HepG2 (cell line): ENCODE data around the gene SWSAP1. TPM values are rescaled to one million over a fixed set of nuclear protein-coding genes. Genes with fewer than 3 reads are reported as not detected.

Source experiments
- ARNT ChIP-seq: fragments of 450-650 bp; IDR thresholded peaks from 2 replicates; pipeline ENCODE4 v1.6.1; 2017
- E2F5 ChIP-seq: sonication (generic); formaldehyde crosslinking; conservative IDR thresholded peaks from 2 replicates; pipeline ENCODE4 v1.4.0; 2020; ENCODE audit warnings: missing genetic modification reagents
- GLI4 ChIP-seq: sonication (generic); formaldehyde crosslinking; IDR thresholded peaks from 2 replicates; pipeline ENCODE4 v1.5.1; 2020; ENCODE audit warnings: missing genetic modification reagents, mild to moderate bottlenecking, moderate library complexity, borderline replicate concordance
- HMG20A ChIP-seq: IDR thresholded peaks from 2 replicates; pipeline ENCODE4 v1.6.1; 2016; ENCODE audit warnings: borderline replicate concordance
- HMGA1 ChIP-seq: sonication (generic); formaldehyde crosslinking; conservative IDR thresholded peaks from 2 replicates; pipeline ENCODE4 v1.4.0; 2020; ENCODE audit warnings: missing genetic modification reagents
- JARID2 ChIP-seq: sonication (generic); formaldehyde crosslinking; IDR thresholded peaks from 2 replicates; pipeline ENCODE4 v1.8.1; 2023; ENCODE audit warnings: missing genetic modification reagents, inconsistent platforms; ENCODE audit not compliant: insufficient replicate concordance
- JUNB ChIP-seq: sonication (generic); formaldehyde crosslinking; IDR thresholded peaks from 2 replicates; pipeline ENCODE4 v1.8.0; 2022; ENCODE audit warnings: missing genetic modification reagents, mild to moderate bottlenecking, borderline replicate concordance
- KLF11 ChIP-seq: IDR thresholded peaks from 2 replicates; pipeline ENCODE4 v1.6.1; 2016; ENCODE audit warnings: missing compliant biosample characterization
- MXD3 ChIP-seq: IDR thresholded peaks from 2 replicates; pipeline ENCODE4 v1.6.1; 2016; ENCODE audit warnings: mild to moderate bottlenecking, missing biosample characterization, missing genetic modification reagents
- MYPOP ChIP-seq: sonication (generic); formaldehyde crosslinking; IDR thresholded peaks from 2 replicates; pipeline ENCODE4 v1.8.1; 2023; ENCODE audit warnings: mild to moderate bottlenecking, moderate library complexity, missing genetic modification reagents
- POGK ChIP-seq: sonication (generic); formaldehyde crosslinking; conservative IDR thresholded peaks from 2 replicates; pipeline ENCODE4 v1.8.0; 2022; ENCODE audit warnings: mild to moderate bottlenecking, moderate library complexity, missing genetic modification reagents
- SIX4 ChIP-seq: sonication (generic); formaldehyde crosslinking; IDR thresholded peaks from 2 replicates; pipeline ENCODE4 v1.4.0; 2020; ENCODE audit warnings: missing genetic modification reagents
- SMARCE1 ChIP-seq: fragments of 450-650 bp; IDR thresholded peaks from 2 replicates; pipeline ENCODE4 v1.6.1; 2017; ENCODE audit warnings: borderline replicate concordance
- SMYD3 ChIP-seq: sonication (generic); formaldehyde crosslinking; IDR thresholded peaks from 2 replicates; pipeline ENCODE4 v1.8.1; 2023; ENCODE audit warnings: mild to moderate bottlenecking, missing genetic modification reagents
- SP1 ChIP-seq, 2 experiments: fragments of 450-650 bp in 1 of 2; sonication (generic) in 1 of 2; formaldehyde crosslinking in 1 of 2; IDR thresholded peaks; 2 replicates each; pipeline versions ENCODE4 v1.4.0 to v1.6.1; 2016 to 2020; ENCODE audit warnings: missing genetic modification reagents in 1 of 2
- ZC3H13 ChIP-seq: sonication (generic); formaldehyde crosslinking; IDR thresholded peaks from 2 replicates; pipeline ENCODE4 v1.8.1; 2023; ENCODE audit warnings: mild to moderate bottlenecking, missing genetic modification reagents, moderate library complexity
- ZMYM2 ChIP-seq: sonication (generic); formaldehyde crosslinking; IDR thresholded peaks from 2 replicates; pipeline ENCODE4 v1.8.0; 2022; ENCODE audit warnings: mild to moderate bottlenecking, missing genetic modification reagents
- ZNF691 ChIP-seq: sonication (generic); formaldehyde crosslinking; IDR thresholded peaks from 2 replicates; pipeline ENCODE4 v1.4.0; 2020; ENCODE audit warnings: missing genetic modification reagents, low read depth, mild to moderate bottlenecking, borderline replicate concordance
- ZSCAN20 ChIP-seq: sonication (generic); formaldehyde crosslinking; IDR thresholded peaks from 2 replicates; pipeline ENCODE4 v1.4.0; 2020; ENCODE audit warnings: missing genetic modification reagents, mild to moderate bottlenecking, borderline replicate concordance
- polyA plus RNA-seq, 8 experiments: library from polyadenylated mRNA; depleted of rRNA in 3 of 8; stranded (reverse) in 7 of 8; unstranded in 1 of 8; fragments of >200 nt; fragmentation: Illumina TruSeq in 4 of 8; extraction: Trizol in 4 of 8; gene quantifications; 2 replicates each; pipeline versions ENCODE4 v1.2.1 to v1.2.3, GENCODE V29; 2011 to 2016; ENCODE audit warnings: low read depth in 4 of 8, missing spikeins in 1 of 8, mixed read lengths in 1 of 8; ENCODE audit not compliant: insufficient read depth in 1 of 8
- total RNA-seq, 5 experiments: library from RNA; depleted of rRNA; stranded (reverse); fragments of >200 nt; fragmentation: Illumina TruSeq; extraction: Trizol; gene quantifications; 2 replicates each; pipeline ENCODE4 v1.2.3, GENCODE V29; 2016; ENCODE audit warnings: low read depth in 1 of 5

The SWSAP1 gene
- total and polyA plus RNA-seq, 2 of the 13 experiments (the other 11 are each of a cell fraction or from before 2014, with no cell fraction given) = 2.7 to 3.3 TPM

- TF ChIP-seq ZNF691 (CRISPR knock-in tag) (no peak), POGK (CRISPR knock-in tag) (0 out of 2 replicates have a peak, but pooled peaks have one; percentile 54), HMGA1 (no peak), MXD3 (no peak), SP1 (IDR thresholded peaks at IDR 0.05) (no peak), SP1 (CRISPR knock-in tag; IDR thresholded peaks at IDR 0.05) (peak; percentile 39; the same call in 1 of the 2 replicates), E2F5 (no peak), SIX4 (CRISPR knock-in tag) (no peak), SMYD3 (CRISPR knock-in tag) (no peak), ARNT (no peak), HMG20A (CRISPR knock-in tag) (no peak), SMARCE1 (no peak), ZSCAN20 (no peak), JUNB (no peak), KLF11 (CRISPR knock-in tag) (no peak), ZMYM2 (CRISPR knock-in tag) (no peak), JARID2 (no peak), ZC3H13 (CRISPR knock-in tag) (no peak), MYPOP (CRISPR knock-in tag) (no peak), GLI4 (CRISPR knock-in tag) (no peak)
These were observed 19.0 kb upstream of the SWSAP1 start, which contains the start of gene PLPPR2 (continued) for GRCh38 chr19:11355160-11356073.
